Tibial nerve (tissue), 4 donors: Measurements from ENCODE around the gene PPP2R3A.

Experiments used
- EP300 ChIP-seq, 2 donors: sonication (generic); formaldehyde crosslinking; IDR thresholded peaks; one replicate each; pipeline ENCODE4 v1.6.1; 2017; ENCODE audit warnings: antibody characterized with exemption in 2 of 2, mild to moderate bottlenecking in 1 of 2
- POLR2A ChIP-seq, 2 donors: fragments of 450-650 bp; IDR thresholded peaks; one replicate each; pipeline ENCODE4 v1.6.1; 2017; ENCODE audit warnings: antibody characterized with exemption in 2 of 2, mild to moderate bottlenecking in 2 of 2, moderate library complexity in 2 of 2
- TF ChIP-seq, protein P1 (sequence below), 5 experiments: fragments of 200-600 bp in 3 of 5; fragments of 450-650 bp in 2 of 5; sonication (generic) in 3 of 5; IDR thresholded peaks; one replicate each; pipeline ENCODE4 v1.5.1; 2016 to 2019; ENCODE audit warnings: antibody characterized with exemption in 5 of 5, mild to moderate bottlenecking in 3 of 5, moderate library complexity in 2 of 5

DNA sequence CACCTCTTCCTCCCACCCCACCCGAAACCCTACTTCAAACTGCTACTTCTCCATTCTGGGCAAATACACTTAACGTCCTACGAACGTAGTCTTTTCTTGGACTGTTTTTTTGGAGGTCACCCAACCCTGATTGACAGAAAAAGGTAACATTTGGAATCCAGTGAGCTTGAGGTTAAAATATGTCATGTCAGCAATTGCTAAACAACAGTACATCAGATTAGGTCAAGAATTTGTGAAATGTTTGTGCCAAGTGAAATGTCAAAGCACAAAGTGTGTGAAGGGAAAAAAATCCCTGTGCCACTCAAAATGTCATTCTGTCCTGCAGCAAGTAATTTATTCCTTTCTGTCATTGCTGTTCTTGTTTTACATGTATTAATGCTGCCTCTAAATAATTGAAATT, 49.2 kb upstream of the PPP2R3A start:
- TF ChIP-seq POLR2A (IDR thresholded peaks at IDR 0.05) (no peak), EP300 (IDR thresholded peaks at IDR 0.05) (no peak)
- TF ChIP-seq, protein P1, sequence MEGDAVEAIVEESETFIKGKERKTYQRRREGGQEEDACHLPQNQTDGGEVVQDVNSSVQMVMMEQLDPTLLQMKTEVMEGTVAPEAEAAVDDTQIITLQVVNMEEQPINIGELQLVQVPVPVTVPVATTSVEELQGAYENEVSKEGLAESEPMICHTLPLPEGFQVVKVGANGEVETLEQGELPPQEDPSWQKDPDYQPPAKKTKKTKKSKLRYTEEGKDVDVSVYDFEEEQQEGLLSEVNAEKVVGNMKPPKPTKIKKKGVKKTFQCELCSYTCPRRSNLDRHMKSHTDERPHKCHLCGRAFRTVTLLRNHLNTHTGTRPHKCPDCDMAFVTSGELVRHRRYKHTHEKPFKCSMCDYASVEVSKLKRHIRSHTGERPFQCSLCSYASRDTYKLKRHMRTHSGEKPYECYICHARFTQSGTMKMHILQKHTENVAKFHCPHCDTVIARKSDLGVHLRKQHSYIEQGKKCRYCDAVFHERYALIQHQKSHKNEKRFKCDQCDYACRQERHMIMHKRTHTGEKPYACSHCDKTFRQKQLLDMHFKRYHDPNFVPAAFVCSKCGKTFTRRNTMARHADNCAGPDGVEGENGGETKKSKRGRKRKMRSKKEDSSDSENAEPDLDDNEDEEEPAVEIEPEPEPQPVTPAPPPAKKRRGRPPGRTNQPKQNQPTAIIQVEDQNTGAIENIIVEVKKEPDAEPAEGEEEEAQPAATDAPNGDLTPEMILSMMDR (IDR thresholded peaks at IDR 0.05), result no peak
